HCEC 1CT (cell line): Measurements from ENCODE around the gene PXDN.

Experiments used
- DNase-seq: peaks from one replicate; pipeline ENCODE4 v3.0.0-alpha.2; 2017

Gene PXDN

DNA sequence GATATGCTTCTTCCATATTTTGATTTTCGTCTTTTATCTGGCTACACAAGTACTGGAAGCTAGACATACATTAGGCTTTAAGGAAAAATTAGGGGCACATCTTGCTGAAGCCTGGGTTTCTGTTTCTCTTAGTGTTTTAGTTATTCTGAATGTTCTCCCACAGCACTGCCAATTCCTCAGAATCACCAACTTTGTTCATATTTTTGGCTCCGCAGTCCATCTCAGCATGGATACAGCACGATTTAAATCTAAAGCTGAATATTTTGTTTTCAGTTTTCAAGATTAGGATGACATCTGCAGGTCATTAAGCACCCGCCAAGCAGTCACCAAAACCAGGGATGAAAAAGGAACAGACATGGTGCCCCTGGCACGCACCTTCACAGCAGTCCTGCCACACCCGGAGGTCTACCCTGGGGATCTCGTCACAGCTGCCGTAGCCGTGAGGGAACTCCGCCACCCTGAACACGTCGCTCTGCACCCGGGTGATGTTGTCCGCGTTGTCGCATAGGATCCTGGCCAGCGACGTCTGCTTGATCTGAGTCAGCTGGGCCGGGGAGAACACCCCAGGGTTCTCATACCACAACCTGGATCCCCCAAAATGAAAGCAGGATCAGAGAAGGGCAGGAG lies 101.2 kb downstream of the PXDN start:
- no peak for DNase-seq

DNA sequence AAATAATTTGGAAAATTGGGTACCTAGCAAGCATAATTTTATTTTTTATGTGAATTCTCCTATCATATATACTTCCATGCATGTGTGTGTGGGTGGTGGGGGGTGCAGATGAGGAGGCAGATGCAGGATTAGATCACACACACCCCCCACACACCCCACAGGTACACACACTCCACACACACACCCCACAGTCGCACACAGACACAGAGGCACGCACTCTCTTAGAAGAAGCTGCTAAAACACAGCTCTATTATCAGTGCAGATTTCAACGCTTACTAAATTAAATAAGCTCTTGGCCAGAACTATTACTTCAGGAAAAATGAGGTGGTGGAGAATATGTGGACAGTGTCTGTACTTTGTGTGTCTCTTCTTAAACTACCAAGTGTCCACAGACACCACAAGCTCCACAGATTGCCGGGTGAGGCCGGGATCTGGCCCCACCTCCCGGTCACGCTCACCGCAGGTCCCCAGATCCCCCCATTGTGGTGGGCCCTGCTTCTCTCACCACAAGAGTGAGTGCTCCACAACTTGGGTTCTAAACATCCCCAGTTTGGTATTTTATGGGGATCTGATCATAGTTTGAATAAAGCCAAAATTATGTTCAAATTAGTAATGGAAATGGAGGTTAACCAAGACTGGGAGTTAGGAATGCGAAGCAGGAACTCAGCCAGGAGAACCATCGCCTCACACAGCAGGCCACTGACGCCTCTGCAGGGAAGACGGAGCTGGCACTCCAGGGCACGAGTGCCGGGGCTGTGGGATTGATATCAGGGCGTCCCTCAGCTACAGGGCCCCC lies 102.1 kb downstream of the PXDN start:
- no peak for DNase-seq

DNA sequence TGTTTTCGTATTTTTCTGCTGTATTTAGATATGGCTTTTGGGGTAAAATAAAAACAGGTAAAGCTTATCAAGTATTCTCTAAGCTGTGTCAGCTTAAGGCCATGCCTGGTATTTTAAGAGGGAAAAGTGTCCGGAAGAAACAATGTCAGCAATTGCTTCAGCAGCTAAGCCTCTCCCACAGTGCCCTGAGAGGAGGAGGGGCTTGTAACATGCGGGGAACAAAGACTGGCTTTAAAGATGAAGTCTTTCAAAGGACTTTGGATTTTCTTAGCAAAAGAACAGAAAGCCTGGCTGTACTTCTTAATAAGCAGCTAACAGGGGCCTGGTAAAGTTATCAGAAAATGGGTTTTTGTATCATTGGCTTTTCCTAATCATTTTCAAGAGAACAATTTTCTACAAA lies 102.8 kb downstream of the PXDN start:
- DNase-seq: no peak

DNA sequence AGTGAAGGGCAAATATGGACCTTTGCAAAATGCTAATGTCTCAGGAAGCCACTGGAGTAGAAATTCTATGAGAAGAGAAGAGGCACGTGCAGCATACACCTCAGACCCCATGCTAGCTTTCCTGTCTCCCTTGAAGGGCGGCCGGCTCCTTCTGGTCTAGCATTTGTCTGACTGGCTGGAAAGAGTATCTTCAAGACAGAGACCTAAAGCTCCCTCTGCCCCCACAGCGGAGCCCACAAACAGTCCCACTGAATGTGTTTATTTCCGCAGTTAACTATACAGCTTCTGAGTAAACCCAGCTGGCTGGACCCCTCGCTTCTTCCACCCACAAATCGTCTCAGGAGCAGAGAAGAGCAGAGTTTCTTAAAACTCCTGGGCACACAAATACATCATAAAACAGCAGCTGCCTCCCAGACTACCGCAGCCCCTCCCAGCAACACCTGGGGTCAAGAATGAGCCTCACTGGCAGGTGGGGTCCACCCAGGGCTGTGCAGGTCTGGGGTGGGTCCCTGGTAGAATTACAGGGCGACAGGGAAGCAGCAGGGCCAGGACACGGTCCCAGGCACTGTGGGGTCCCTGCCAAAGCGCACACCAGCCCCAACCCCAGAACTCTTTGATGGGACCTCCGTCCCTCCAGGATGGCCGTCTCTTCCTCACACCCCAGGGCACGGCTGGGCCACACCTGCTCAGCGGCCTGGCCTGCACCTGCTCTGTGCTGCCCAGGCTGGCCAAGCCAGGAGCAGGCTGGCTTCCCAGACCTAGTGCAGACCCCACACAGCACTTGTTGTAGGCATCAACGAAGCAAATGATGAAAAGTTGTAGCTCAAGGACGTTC lies 103.8 kb downstream of the PXDN start:
- DNase-seq: no peak

DNA sequence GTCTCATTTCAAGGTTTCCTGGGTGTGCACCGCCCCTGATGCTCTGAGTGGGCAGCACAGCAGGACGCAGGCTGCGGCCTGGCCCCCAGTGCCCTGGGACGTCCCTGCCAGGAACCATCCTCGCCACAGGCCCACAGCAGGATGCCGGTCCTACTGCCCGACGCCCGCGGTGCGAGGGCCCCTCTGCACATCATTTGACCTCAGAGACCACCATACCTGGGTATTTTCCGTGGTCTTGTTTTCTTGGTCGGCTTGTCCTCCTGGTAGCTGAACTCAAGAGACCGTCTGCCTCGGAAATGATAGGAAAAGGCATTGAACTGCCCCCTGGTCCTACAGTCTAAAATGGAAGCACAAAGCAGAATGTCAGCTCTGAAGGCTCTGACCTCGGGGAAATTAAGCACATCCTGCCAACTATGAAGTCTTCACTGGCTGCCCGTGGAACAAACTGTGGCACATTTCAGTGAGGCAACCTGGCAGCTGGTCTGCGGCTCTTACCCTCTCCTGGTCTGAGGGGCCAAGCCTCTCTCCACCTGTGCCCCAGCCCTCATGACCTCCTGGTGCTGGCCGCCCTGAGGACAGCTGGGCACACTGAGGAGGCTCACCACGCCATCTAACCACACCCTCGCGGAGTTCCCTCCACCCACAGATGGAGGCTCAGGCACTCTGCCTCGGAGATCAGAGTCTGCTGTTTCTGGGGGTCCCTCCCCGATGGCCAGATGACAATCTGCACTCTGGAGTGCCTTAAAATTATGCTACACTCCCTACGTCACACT lies 105.0 kb downstream of the PXDN start:
- no peak for DNase-seq

DNA sequence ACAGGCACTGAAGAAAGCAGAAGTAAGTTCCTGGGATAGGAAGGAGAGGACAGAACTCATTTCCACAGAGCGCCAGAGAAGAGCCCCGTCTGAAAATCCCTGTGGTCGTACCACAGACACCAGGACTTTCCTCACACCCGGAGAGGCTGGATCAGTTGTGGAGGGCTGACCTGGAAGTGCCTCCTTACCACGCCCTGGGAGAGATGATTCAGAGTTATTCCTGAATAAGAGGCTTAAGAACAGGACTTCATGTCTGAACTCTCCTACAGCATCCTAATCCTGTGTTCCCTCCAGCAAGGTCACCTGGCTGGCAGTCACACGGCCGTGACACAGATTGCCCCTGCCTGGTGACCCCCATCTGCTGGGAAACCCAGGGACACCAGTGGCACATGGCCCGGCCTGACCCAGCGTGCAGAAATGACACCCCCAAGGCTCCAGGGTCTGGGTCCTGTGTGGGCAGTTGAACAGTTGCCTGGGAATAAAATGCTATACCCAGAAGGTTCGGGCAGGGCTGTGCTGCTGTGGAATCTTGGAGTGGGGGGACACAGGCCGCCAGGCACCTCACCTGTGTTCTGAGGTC lies 105.9 kb downstream of the PXDN start:
- DNase-seq: no peak

DNA sequence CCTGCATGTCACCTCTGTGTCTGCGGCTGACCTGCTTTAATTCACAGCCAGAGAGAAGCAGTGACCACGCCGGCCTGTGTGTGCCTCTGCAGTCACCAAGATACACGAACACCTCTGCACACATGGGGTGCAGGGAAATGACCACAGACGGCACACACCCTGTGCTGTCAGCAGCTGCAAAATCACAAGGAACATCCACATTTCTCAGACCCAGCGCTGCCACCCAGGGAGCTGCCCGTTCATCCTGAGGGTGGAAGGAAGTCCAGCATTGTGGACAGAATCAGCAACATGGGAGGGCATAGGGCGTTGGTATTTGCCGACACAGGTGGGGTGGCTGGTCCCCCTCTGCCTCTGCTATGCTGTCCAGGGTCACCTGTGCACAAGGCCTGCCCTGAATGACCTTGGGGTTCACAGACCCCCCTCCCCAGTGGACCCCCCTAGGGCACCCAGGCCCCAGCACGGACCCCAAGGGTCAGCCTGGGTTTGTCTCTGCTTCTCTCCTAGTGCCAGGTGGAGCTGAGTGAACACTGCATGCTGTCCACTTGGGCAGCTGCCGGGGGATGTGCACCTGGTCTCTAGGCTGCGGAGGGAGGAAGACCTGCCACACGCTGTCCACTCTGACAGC lies 107.4 kb downstream of the PXDN start:
- no peak for DNase-seq

DNA sequence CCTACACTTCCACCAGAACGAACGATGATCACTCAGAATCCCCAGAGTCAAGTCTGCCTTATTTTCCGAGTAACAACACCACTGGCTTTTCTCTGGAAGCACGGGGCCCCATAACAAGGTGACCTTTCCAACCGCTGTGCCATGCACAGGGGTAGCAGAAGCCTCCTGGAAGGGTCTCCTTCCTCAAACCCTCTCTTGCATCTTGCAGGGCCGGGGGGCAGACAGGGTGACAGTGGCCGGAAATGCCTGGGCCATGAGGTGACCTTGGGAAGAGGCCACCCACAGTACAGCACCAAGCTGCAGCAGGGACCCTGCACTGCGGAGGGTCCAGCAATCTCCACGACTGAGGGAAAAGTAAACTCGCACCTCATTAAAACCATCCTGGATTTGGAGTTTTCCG lies 108.5 kb downstream of the PXDN start:
- DNase-seq: no peak

DNA sequence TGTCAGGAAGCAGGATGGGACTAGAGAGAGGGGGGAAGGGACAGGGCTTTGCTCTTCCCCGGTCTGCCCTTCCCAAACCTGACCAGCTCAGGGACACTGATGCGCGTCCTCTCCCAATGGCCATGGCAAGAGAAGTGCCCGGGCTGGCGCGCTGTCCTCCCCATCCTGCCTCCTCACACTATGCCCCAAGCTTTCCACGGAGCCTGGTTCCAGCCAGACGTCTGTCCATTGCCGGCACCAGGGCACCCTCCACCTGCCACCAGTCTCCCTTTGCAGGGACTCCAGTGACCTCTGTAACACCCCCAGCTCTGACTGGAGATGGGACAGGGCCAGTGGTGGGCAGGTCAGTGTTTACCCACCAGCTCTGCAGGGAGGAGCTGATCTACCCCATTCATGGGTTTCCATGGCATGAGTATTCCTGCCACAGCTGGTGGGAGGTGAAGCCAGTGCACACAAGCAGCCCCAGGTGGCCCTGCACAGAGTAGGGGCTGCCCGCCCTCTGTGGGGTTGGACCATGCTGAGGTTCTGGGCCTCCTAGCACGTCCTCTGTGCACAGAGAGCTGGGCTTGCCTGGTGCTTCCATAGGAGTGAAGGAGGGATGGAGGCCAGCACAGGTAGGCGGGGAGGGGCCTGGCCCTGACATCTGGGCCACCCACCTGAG lies 109.5 kb downstream of the PXDN start:
- no peak for DNase-seq

DNA sequence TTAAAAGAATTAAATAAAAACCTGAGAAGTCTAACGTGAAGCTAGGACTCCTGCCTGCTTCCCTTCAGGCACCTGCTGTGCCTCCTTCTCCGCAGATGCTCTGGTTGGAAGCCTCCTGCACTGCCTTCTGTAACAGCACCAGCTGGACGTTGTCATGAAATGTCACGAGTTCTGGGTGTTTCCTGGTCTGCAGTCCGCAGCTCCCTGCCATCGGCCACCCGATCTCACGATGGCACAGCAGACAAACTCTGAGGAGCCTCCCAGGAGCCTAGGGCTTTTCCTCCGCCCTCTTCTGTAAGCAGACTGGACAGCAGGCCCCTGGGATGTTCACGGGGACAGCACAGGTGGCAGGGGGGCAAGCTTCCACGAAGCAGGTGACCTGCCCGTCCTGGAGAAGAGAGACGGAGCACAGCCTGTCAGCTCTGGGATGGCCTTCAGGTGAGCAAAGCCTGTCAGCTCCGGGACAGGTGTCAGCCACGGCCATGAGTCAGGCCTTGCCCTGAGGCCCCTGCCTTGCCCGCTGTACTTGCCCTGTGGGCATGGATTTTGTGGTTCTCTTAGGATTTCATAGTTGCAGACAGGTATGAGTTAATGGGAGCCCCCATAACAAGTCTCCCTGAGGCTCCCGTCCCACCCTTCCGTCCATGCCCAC lies 110.3 kb downstream of the PXDN start:
- DNase-seq: no peak

DNA sequence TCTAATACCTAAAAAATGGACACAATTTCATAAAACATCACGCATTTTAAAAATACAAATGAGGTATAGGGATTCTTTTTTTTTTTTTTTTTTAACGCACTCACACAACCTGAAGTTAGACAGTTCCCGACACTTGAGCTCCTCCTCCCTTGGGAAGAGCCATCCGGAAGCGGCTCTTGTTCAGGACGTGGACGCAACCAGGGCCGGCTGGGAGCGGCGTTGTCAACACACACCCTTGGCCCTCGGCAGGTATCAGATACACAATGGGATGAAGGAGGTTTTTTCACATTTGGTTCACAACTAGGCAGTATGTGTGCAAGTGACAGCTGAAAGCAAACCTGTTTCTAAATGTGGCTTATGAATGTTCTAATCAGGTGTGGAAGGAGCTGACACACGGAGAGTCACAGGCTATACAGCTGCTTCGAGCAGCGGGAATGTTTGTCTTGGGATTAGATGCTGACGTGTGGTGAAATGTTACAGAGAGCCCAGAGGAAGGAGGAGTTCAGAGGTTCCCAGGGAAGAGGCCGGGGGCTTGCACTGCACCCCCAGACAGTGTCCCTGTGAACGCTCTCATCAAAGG lies 111.1 kb downstream of the PXDN start:
- DNase-seq: no peak

DNA sequence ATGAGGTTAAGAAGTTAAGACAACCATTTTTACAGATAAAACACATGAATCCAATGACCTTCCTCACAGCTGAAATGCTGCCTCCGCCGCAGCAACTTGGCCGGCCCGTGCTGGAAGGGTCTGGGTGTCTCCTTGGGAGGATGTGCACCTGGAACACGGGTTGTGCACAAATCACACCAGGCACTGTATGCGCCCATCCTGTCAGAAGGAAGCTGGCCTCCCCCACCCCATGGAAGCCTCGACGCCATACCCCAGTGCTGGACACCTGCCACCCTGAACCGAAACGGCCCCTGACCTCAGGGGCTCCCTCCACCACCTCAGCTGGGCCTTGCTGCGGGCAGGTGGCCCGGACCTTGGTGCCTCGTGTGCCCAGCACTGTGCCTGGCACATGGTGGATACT lies 111.8 kb downstream of the PXDN start:
- DNase-seq: no peak

DNA sequence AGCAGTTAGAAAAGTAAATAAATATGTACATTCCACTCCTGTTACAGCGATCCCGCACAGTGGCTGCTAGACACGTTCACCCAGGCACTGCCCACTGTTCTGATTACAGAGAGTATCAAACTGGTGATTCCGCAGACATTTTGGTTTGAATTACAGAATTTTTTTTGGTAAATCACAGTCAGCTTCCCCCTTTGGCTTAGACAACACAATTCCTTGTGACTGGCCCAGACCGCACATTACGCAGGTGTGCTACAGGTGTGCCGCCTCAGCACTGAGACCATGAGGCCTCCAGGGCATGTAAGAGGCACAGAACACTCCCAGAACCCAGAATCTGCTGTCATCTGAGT lies 112.3 kb downstream of the PXDN start:
- DNase-seq: peak; percentile 70

DNA sequence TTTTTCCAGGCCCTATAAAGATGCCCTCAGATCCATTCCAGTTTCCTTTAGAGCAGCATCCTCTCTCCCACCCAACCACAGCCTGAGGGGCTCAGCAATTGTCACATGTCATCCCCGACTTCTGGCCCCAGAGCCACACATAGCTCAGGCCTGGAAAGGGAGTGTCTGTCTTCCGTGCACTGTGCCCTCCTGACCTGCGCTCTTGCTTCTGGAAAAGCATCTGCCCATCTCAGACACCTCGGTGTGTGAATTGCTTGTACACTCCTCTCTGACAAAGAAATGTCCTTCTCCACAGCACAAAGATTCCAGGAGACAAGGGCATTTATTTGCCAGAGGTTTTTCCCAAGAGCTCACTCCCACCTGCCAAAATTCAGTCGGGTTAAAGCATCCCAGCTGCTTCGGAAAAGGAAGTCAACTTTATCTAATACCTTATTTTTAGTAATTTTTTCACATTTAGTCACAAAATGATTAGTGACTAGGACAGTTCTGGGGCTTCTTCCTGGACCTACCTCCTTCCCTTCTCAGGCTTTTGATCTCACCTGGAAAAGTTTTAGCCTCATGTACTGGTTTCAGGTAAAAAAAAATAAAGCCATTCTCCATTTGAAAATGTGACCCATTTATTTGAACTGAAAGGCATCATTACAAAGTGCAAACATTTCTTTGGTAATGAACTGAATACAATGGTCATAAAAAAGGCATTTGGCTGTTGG lies 112.9 kb downstream of the PXDN start:
- no peak for DNase-seq

DNA sequence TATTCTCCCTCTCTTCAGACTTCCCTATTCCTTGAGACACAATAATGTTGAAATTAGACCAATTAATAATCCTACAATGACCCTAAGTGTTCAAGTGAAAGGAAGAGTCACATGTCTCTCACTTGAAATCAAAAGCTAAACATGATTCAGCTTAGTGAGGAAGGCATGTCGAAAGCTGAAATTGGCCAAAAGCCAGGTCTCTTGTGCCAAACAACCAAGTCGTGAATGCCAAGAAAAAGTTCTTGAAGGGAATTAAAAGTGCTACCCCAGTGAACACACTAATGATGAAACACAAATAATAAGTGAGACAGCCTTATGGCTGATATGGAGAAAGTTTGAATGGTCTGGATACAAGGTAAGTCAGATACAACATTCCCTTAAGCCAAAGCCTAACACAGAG lies 115.4 kb downstream of the PXDN start:
- DNase-seq: peak; percentile 11

DNA sequence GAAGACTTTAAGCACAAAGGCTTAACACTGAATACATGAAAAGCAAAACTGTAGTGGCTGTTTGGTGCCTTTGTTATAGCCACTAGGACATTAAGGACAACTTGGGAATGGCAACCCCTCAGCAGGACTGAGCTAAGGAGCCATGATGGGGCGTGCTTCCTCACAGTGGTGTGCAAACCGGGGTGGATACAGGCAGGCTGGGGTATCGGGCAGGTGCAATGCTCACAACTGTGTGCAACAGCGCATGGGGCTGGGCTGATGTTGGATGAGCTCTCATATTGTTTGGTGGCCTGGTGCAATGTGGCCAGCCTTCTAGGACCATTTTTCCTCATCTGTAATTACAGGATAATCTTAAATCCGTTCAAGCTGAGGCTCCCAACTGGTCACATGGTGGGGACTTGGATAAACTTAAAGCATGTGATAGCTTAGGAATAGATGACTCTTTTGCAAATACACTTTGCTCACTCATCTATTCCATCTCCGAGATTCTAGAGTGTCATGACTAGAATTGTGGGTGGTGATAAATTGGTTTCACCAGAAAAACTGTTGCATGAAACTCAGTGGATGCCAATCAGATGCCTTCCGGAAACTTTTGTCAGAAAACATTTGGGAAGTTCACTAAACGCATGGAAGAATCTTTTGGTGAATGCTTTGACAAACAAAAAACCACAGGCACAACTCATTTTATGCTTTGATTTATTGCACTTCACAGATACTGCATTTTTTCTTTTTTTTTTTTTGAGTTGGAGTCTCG lies 116.5 kb downstream of the PXDN start:
- DNase-seq: no peak

DNA sequence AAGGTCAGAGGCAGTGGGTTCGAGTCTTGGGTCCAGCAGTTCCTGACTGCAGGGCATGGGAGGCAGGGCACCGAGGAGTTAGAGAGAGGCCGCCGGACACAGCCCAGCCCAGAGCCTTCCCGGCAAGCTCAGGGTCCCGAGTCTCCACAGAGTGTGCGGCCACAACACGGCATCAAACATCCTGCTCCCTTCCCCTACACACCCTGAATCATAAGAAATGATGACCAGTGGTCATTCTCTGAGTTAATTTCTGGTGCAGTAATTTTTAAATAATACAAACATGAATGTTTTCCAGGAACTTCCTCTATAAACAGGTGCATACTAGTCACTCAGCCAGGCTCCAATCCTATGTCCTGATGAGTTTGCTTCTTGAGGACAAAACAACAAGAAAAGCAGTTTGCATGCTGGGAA lies 118.0 kb downstream of the PXDN start:
- DNase-seq: no peak

DNA sequence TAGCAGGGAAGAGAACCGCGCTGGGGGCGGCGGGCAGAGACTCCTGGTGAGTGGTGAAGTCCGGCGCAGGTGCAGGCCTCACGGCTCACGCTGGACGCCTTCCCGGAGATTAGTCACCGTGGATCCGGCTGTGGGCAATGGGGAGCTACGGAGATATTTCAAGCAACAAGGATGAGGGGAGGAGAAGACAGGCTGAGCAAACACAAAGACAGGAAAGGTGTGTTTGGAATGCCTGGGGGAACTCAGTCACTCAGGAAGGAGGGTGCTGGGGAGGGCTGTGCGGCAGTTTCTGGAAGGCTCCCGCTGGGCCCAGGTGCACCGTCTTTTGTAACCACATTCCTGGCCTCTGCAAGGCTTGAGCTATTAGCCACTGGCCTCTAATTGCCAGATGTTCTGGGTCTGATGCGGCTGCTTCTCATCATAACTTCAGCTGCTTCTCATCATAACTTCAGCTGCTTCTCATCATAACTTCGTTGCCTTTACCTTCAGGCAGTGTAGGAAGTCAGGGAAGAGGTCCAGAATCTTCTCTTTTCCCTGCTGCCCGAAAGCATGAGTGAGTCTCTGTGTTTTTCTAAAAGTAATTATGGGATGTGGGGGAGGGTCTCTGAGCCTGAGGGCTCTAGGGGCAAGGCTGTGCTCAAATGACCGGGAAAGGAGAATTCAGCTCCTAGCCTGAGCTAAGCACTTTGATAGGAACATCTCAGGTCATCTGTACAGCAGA lies 118.9 kb downstream of the PXDN start:
- peak; percentile 30 for DNase-seq
